HG03575 (cell line): ENCODE data around the gene ALK.

Source experiments
- ATAC-seq: cut with Tn5 transposase; IDR thresholded peaks from one replicate; pipeline ENCODE4 v1.9.1; 2021; ENCODE audit not compliant: unreplicated experiment, insufficient number of reproducible peaks, low FRiP score; ENCODE audit errors: extremely low read depth

ALK gene

GRCh38 chr2:29463181-29463900, 458.0 kb downstream of the ALK start:
- no peak for ATAC-seq

GRCh38 chr2:29462293-29462692, 459.1 kb downstream of the ALK start:
- ATAC-seq = no peak

- no peak for ATAC-seq
These were observed 461.2 kb downstream of the ALK start for GRCh38 chr2:29460190-29460589.

DNA sequence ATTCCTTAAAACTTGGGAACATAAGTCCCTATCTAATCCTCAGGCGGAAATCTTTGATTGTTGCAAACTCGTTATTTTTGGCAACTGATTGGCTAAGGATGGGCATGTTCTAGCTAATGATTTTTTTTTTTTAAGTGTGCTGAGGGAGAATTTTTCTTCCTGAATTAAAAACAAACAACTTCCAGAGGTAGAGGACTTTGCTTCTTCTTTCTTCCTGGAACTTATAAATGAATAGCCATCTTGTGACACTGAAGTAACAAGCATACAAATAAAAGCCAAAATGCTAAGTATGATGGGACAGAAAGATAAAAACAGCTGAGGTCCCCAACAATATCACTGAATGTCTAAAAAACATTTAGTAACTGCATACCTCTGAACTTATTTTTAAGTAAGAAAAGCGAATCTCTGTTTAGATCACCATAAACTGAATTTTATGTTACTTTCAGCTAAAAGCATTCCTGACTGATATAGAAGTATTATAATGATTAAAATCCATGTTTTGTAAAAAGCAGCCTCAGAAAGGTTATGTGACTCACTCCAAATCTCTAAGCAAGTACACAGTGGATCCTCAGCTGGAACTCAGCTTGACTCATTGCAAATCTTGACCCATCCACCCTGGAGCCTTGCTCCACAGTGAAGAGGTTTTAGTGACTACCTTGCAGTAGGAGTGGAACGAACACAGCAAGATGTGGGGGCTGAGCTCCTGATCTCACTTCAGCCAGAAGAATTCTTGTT, 461.8 kb downstream of the ALK start:
- no peak for ATAC-seq

GRCh38 chr2:29456429-29456828, 465.0 kb downstream of the ALK start:
- no peak for ATAC-seq

GRCh38 chr2:29455200-29455860, 466.1 kb downstream of the ALK start:
- no peak for ATAC-seq

- no peak for ATAC-seq
These were observed 469.4 kb downstream of the ALK start for GRCh38 chr2:29452036-29452435.

- ATAC-seq = no peak
These were observed 470.7 kb downstream of the ALK start for GRCh38 chr2:29450596-29451222.

- no peak for ATAC-seq
These were observed 471.9 kb downstream of the ALK start for GRCh38 chr2:29449499-29449898.

- ATAC-seq = no peak
These were observed 473.2 kb downstream of the ALK start for GRCh38 chr2:29448096-29448688.

DNA sequence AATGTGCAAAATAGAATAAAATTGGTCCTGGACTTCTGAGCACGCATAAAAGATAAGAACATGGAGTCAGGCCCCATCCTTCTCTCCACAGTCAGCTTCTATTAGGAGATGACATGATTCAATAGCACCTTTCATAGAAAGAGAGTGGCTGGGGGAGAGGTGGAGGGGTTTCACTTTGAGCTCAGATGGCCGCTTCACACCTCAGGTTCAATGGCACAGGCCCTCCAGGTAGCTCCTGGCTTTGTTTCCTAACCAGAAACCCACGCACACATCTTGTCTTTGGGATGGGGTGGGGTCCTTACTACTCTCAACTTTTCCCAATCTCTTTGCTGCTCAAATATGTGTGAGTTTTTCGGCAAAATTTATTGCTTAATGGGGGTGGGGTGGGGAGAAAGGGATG, 473.9 kb downstream of the ALK start:
- no peak for ATAC-seq

GRCh38 chr2:29446847-29447246, 474.5 kb downstream of the ALK start:
- ATAC-seq = no peak

GRCh38 chr2:29444150-29444549, 477.2 kb downstream of the ALK start:
- no peak for ATAC-seq

DNA sequence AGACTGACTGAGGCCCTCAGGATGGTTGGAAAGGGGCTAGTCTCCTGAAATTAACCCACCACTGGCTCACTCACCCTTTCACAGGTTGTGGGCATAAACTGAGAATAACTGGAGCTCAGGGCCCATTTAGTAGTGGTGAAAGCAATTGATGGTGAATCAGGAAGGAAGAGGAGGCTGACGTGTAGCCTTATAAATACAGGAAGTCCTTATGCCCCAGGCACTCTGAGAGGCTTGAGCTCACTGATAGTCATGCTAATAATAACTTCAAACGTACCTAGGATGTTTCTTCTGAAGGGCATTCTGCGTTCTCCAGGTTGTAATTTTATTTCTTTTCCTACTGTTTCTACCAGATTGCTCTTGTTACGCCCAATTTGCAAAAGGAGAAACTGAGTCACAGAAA, 477.8 kb downstream of the ALK start:
- no peak for ATAC-seq

DNA sequence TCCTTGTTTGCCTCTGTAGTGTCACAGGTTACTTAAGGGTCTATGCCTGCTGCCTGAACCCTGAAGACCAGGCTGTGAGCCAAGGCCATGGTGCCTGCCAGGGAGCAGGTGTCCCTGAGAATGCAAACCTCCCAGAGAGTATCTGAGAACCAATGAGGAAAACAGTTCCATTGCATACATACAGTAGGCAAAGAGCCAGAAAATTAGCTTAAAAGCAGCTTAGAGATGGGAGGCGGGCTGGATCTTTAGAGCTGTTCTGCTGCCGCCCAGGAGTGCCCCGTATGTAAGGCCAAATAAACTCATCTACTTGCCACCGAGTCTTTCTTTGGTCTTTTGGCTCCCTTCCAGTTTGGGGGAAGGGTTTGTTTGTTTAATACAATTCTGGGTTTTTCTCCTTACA, 478.2 kb downstream of the ALK start:
- no peak for ATAC-seq

- ATAC-seq = no peak
These were observed 480.3 kb downstream of the ALK start for GRCh38 chr2:29440921-29441623.

DNA sequence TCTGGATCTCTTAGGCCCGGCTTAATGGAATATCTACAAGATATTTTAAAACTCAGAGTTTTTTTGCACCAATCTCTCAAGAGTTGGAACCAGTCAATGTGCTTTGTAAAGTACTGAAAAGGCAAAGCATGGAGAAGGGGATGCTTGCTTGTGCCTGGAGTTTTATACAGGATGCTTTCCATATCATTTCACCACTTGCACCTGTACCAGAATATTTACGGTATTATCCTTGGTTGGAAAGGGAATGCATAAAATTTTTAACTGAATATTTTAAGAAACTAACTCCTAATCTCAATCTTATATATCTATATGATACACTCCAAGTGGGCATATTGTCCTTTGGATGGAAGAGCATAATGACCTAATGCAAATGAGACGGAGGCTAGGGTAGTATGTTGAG, 487.5 kb downstream of the ALK start:
- ATAC-seq = no peak

DNA sequence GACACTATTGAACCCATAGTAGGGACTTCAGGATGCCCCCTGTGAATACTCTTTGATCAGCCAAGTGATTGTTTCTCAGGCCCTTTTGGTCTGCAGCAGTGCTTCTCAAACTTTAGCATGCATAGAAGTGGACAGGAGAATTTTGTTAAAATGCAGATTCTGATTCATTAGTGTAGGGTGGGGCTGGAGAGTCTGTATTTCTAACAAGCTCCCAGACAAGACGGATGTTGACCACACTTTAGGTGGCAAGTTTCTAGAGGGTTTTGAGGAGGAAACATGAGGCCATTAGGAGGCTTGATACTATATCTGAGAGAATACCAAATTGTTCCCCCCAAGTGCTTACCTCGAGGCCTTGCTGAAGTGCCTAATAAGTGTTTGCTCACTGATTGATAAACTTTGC, 488.3 kb downstream of the ALK start:
- no peak for ATAC-seq

DNA sequence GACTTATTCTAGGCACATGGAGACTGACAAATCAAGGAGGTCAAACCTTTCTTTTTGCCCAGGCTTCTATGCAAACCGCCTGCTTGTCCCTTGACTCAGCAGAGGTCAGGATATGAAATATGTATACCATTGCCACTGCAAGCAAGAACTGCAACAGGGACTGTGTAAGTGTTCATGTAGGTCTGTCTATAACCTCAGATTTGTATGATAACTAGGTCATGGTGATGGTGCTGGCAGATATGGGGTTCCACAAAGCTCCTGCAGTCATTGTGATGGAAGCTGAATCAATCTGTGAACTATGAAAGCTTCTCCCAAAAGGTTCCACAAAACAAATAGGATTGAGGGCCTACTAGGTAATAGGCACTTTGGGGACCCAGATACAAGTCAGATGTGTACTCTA, 489.9 kb downstream of the ALK start:
- no peak for ATAC-seq
